Thyroid gland (tissue), 4 donors: Measurements from ENCODE around the gene SWSAP1.

ENCODE experiments used
- CTCF ChIP-seq, 6 experiments: fragments of 200-600 bp in 3 of 6; fragments of 450-650 bp in 3 of 6; sonication (generic) in 3 of 6; IDR thresholded peaks; one replicate each; pipeline ENCODE4 v1.5.1; 2016 to 2019; ENCODE audit warnings: antibody characterized with exemption in 6 of 6, mild to moderate bottlenecking in 2 of 6, inconsistent platforms in 1 of 6, moderate library complexity in 1 of 6
- POLR2A ChIP-seq, 2 donors: fragments of 450-650 bp; IDR thresholded peaks; one replicate each; pipeline ENCODE4 v1.6.1; 2017; ENCODE audit warnings: antibody characterized with exemption in 2 of 2, mild to moderate bottlenecking in 2 of 2, moderate library complexity in 1 of 2

GRCh38 chr19:11384778-11385129, 10.3 kb downstream of the SWSAP1 start:
- no peak for TF ChIP-seq CTCF (IDR thresholded peaks at IDR 0.05)
- no peak for TF ChIP-seq POLR2A (IDR thresholded peaks at IDR 0.05)
